Measurements from ENCODE around the gene UNG.
"Not testable (repeated sequence)": the region's sequence is repeated elsewhere in the genome, so short reads cannot be mapped to it uniquely, and the experiment has no call there.

The UNG gene

DNA sequence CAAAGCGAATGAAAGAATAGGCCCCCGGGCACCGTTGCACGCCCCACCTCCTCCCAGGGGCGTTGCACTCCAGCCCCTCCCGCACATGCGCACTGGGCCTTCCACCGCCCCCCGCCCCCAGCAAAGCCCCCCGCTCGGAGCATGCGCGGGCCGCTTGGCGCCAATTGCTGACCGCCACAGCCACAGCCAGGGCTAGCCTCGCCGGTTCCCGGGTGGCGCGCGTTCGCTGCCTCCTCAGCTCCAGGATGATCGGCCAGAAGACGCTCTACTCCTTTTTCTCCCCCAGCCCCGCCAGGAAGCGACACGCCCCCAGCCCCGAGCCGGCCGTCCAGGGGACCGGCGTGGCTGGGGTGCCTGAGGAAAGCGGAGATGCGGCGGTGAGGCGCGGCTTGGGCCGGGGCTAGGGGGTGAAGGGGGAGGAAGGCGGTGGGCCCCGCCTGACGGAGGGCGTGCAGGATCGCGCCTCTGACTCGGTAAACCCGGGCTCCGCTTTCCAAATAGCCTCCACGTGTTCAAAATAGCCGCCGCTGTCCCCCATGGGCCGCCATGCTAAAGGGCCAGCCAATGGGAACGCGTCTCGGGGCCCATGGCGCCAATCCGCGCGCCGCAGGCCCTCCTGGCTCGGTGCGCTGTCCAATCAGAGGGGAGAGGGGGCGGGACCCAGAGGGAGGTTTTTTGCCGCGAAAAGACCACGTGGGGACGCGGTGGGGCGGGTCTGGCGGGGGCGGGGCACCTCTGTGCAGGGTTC lies at the start of gene UNG:
Gene UNG, plus strand, starts transcription at position 163 of the 748 bp plus-strand sequence. Its CDS starts 83 bp downstream, at position 246.
- peak; percentile 85 for DNase-seq

DNA sequence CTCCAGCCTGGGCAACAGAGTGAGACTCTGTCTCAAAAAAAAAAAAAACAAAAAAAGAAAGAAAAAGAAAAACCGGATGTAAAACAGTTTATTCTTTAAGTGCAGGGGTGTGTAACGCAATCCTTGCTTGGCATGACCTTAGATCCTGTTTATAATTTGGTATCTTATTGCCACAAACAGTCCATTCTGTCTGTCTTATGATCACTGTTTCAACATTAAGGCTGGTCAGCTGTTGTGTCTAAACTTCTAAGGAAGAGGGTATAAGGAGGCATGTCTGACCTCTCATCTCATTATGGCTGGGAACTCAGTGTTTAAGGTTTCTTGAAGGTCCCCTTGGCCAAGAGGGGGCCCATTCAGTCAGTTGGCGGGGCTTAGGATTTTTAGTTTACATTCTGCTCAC lies 48.7 kb upstream of the UNG start:
- DNase-seq, result not testable (repeated sequence)

DNA sequence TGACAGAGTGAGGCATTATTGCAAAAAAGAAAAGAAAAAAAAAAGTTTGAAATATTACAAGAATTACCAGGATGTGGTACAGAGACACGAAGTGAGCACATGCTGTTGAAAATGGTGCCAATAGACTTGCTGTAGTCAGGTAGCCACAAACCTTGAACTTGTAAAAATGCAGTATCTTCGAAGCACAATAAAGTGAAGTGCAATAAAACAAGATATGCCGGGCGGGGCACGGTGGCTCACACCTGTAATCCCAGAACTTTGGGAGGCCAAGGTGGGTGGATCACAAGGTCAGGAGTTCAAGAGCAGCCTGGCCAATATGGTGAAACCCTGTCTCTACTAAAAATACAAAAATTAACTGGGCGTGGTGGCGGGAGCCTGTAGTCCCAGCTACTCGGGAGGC lies 47.6 kb upstream of the UNG start:
- not testable (repeated sequence) for DNase-seq

DNA sequence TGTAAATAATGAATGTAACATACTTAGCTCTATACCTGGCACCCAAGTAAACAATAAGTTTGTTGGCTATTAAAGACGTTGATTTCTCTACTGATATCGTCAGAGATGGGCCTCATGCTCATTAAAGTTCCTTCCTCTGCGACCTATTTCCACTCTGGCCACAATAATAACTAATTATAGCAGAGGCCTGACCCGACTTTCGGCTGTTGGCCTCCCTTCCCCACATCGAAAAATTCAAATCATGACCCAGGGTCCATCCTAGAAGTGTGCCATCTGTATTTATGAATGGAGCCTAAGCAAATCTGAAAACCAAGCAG lies 45.3 kb upstream of the UNG start:
- DNase-seq, result no peak

DNA sequence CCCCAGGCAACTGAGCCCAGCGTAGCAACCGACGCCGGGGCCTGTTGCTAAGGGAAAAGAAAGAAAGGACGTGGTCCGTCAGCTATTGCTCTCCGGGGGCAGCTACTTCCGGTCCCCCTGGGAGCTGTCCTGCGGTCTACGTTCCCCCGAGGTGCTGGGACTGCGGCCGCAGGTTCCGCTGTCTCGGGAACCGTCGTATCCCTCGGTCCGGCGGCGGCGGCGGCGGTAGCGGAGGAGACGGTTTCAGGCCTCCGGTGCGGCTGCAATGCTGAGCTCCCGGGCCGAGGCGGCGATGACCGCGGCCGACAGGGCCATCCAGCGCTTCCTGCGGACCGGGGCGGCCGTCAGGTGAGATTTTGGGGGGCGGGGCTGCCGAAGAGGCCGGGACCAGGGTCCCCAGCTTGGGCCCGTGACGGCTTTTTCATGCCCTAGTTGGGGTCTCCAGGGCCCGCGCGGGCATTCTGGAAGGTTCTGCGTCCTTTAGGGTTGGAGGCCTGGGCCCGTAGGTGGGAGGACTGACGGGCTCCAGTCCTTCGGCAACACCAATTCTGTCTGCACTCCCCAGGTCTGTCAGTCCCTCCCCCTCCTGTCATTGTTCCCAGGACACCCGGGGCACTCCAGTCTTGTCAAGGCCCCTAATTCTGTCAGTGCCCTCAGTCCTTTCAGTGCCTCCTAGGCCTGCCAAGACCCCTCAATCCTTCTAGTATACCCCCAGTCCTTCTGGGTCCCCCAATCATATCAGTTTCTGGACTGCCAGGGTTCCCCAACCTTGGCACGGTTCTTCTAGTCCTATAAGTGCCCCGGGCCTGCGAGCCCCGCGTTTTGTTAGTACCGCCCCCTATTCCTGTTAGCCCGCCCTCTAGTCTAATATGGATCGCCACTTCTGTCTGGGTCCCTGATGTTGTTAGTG lies 44.7 kb upstream of the UNG start, which contains the start of gene USP30:
Gene USP30, plus strand, starts transcription at position 163 of the 910 bp plus-strand sequence. Its CDS starts 103 bp downstream, at position 266.
- DNase-seq, result peak; percentile 71

DNA sequence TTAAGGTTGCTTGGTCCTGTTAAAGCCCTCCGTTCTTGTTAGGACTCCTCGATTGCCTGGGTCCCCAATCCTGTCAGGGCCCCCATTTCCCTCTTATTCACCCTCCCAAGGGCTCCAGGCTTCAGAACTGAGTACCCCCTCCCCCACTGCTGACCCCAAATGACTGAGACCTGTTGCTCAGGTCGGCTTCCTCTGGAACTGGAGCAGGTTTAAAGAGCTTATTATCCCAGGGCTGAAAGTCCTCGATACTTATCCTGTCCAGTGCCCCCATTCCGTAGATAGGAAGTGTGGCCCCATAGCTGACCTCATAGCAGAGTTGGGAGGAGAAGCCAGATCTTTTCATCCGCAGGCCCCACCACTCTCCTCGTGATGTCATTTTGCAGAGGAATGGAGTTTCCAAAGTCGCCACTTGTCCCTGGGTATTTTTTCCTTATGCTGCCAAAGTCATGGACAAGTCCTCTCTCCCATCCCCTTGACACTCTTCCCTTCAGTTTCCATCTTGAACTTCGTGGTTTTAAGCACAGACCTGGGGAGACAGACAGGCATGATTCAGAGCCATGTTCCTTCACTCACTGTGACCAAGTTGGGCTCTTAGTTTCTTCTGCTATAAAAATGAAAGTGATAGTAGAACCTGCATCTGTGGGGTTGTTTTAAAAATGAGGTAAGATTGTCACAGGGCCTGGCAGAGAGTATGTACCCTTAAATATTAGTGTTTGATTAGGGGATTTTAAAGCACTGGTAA lies 43.8 kb upstream of the UNG start:
- no peak for DNase-seq

DNA sequence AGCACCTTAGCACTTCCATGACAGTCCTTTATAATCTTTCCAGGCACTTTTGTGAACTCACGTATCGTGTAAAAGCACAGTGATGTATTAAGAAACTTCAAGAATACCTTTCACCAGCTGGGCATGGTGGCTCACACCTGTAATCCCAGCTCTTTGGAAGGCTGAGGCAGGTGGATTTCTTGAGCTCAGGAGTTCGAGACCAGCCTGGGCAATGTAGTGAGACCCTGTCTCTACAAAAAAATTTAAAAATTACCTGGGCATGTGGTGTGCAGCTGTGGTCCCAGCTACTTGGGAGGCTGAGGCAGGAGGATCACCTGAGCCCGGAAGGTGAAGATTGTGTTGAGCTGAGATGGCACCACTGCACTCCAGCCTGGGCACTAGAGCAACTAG lies 43.3 kb upstream of the UNG start:
- not testable (repeated sequence) for DNase-seq

DNA sequence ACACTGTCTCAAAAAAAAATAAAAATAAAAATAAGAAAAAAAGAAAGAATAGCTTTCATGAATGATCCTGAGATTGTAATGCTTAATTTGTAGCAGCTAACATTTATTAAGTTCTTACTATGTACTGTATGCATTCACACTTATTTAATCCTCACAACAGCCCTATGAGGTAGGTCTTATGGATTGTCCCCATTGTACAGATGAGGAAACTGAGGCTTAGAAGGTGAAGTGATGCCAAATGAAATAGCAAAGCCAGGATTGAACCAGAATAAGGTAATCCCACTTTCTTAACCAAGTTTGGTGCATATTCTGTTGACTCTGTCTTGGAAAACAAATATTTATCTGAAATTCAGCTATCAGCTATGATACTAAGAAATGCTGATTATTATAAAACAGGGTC lies 42.9 kb upstream of the UNG start:
- DNase-seq, result no peak

DNA sequence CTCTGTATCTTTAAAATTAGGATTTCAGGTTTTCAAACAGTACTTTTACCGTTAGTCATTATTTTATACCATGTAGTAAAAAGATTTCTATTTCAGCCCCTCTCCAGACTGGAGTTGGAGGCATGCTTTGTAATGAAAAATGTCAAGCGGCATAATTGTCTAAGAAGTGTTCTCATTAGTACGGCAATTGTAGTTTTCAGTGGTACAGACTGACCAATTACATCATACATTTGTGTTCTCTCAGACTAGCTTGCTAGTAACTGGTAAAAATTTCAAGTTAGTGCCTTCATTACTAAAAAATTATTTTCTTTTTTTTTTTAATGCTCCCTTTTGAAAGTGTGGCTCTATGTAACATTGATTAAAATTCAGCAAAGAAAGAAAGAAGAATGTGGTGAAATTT lies 40.5 kb upstream of the UNG start:
- no peak for DNase-seq

DNA sequence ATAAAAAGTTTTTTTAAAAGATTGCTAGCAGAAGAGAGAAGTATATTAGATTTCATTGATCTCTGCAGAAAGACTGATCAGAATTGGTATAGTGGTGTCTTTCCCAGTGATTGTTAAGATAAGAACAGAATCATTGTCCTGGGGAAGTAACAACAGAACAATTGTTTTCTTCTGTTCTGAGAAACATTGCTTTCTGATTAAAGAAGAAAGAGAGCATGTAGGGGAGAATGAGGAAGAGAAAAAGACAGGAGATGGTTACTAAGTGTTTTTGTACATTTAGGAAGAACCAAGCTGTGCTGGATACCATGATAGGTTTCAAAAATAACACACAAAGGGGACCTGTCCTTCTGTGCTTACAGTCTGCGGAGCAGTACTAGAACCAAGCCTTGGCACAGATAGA lies 40.0 kb upstream of the UNG start:
- DNase-seq, result no peak

DNA sequence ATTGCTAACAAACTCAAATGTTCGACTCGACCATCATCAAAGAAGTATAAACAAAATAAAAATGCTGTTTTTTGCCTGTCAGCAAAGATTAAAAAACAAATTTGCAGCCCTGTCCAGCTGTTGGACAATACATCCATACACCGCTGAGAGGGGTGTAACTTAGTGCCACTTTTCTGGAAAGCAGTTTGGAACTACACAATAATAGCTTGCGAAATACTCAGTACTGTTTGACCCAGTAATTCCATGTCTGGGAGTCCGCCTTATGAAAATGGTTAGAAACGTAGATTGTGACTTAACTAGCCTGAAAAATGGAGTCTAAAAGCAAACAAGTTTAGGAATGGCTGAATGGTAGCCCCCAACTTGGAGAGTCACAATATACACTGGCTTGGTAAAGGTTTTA lies 38.6 kb upstream of the UNG start:
- no peak for DNase-seq

DNA sequence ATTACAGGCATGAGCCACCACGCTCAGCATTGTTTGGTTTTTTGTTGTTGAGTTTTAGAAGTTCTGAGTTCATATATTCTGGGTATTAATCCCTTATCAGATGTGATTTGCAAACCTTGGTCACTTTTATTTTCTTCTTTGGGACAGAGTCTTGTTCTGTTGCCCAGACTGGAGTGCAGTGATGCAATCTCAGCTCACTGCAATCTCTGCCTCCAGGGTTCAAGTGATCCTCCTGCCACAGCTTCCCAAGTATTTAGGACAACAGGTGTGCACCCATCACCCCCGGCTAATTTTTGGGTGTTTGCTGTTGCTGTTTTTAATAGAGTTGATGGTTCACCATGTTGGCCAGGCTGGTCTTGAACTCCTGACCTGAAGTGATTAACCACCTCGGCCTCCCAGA lies 33.3 kb upstream of the UNG start:
- no peak for DNase-seq

DNA sequence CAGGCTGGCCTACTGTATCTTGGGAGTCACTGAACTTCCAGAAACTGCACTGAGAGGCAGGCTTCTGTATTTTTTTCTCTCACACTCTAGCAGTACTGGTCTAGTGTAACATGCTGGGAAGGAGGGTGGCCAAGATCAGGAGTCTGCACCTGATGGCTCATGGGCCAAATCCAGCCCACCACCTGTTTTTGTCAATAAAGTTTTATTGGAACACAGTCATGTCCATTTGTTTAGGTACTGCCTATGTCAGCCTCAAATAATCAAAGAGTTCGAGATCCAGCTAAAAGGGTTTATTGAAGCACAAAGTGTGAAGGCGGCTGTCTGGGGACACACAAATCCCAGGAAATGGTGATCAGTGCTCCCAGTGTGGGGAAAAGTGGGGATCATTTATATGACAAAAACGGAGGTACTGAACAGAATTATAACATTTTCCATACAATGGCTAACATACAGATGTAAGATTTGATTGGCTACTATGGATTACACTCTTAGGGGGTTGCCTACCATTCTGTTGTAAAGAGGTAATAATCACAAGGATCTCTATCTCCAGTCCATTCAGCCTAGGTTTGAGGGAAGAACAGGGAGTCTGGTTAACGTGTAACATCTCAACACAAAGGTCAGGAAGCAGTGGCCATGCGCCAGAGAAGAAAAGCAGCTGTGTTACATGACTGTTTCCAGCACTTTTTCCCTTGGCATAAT lies 32.1 kb upstream of the UNG start:
- DNase-seq, result no peak

DNA sequence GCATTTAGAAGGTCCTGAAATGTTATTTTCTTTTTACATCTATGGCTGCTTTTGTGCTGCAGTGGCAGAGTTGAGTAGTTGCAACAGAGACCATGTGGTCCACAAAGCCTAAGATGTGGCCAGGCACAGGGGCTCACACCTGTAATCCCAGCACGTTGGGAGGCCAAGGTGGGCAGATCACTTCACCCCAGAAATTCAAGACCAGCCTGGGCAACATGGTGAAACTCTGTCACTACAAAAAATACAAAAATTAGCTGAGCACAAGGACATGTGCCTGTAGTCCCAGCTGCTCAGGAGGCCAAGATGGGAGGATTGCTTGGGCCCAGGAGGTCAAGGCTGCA lies 31.6 kb upstream of the UNG start:
- no peak for DNase-seq

DNA sequence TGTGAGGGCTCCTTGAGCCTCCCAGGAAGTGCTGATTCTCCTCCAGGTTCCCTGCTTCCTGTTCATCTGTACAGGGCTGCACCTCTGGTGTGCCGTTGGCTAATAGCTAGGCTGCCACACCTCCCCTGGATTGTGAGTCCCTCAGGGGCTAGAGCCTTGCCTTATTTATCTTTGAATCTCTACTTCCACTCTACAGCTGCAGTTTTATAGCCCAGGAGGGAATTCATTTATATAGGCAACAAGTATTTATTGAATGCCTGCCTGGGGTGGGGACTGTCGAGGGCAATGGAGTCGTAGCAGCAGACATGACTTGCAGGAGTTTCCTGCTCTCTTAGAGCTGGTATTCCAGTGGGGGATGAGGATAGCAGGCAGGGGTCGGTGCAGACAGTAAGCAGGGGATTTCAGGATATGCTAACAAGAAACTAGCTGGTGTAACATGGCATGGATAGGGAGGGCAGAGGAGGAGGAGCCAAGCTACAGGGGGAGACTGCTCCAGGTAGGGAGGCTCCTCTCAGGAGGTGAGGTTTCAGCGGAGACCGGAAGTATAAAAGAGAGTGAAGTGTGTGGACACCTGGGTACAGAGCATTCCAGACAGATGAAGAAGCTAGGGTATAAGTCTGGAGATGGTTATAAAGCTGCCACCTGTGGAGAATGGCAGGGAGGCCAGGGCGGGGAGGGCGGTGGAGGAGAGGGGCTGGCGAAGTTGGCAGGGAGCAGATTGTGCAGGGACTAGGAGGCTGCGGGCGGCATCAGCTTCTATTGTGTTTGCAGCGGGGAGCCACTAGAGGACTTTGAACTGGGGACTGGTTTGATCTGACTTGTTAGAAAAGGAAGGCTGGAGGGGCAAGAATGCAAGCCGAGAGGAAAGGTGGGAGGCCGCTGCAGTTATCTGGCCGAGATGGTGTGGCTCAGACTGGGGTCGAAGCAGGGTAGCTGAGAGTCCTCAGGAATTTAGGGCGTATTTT lies 27.8 kb upstream of the UNG start:
- no peak for DNase-seq

DNA sequence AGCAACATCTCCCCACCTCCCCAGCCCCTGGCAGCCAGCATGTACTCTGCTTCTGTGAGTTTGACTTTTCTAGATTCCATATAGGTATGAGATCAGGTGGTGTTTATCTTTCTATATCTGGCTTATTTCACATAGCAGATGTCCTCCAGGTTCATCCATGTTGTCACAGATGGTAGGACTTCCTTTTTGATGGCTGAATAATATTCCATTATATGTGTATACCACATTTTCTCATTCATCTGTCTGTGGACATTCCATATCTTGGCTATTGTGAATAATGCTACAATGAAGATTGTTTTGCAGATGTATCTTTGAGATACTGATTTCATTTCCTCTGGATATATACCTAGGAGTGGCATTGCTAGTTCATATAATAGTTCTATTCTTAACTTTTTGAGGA lies 22.5 kb upstream of the UNG start:
- no peak for DNase-seq

DNA sequence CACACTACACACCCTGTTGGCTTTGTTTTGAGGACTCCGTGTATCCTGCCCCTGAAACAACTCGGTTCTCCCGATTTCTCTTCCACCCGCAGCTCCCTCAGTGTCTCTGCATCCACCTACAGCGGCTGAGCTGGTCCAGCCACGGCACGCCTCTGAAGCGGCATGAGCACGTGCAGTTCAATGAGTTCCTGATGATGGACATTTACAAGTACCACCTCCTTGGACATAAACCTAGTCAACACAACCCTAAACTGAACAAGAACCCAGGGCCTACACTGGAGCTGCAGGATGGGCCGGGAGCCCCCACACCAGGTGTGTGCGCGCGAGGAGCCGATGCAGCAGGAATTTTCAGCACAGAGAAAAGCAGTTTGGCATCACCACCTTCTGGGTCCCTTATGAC lies 14.6 kb upstream of the UNG start:
- no peak for DNase-seq

DNA sequence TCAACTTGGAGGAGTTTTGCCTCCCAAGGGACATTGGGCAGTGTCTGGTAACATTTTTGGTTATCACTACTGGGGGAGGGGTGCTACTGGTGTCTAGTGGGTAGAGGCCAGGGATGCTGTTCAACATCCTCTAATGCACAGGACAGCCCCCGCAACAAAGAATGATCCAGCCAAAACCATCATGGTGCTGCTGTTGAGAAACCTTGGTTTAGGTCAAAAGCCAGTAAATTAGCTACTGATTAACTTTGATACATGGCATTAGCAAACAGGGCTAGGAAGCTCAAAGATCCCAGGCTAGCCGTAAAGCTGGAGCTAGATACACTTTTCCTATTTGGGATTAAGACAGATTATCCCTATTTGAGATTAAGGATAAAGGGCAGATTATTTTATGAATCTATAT lies 13.0 kb upstream of the UNG start:
- no peak for DNase-seq

DNA sequence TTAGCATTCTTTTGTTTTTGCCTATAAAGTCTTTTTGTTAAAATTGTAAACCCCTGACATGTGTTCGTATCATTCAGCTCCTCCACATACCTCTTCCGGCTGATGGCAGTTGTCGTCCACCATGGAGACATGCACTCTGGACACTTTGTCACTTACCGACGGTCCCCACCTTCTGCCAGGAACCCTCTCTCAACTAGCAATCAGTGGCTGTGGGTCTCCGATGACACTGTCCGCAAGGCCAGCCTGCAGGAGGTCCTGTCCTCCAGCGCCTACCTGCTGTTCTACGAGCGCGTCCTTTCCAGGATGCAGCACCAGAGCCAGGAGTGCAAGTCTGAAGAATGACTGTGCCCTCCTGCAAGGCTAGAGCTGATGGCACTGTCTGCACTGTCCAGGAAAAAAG lies 11.8 kb upstream of the UNG start:
- no peak for DNase-seq

DNA sequence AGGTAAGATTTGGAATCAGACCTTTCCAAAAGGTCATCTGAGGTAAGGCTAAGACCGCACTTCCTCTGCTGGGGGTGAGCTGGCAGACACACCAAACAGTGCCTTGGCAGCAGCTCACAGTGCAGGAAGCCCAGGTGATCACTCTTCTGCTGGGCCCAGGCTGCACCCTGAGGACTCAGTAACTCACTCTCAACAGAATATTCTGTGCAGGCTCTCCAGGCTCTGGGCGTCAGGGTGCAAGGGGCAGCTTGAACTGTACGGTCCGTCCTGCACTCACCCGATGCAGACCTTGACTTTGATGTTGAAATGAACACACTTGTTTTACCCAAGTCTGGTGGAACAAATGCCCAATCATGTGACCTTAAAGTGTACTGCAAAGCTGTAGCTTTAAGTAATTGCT lies 10.1 kb upstream of the UNG start:
- no peak for DNase-seq

DNA sequence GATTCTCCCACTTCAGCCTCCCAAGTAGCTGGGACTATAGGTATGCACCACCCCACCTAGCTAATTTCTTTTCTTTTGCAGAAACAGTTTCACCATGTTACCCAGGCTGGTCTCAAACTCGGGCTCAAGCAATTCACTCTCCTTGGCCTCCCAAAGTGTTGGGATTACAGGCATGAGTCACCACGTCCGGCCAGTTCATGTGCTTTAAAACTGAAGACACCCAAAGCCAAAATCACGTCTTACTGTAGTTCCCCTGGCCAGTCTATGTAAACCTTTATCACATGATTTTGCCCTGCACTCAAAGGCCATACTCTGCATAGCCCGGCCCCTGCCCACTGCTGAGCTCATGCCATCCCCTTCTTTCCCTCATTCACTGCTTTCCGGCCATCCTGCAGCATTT lies 8.6 kb upstream of the UNG start:
- DNase-seq, result no peak

DNA sequence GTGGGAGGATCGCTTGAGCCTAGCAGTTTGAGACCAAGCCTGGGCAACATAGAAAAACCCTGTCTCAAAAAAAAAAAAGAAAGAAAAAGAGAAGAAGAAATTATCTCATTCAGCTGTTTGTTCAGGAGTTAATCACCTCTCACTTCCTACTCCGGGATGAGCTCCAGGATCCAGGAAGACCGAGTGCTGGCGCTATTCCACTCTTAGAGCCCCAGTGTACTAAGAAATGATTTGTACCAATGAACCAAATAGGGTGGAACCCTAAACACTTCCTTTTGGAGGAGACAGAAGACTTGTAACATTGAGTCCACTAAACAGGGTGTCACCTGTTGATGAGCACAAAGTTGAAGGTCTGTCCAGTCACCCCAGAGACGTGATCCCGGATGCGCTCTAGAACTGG lies 7.7 kb upstream of the UNG start:
- DNase-seq, result no peak
